Keratinocyte (primary cell): Measurements from ENCODE around the gene GZF1. TPM values are rescaled to one million over a fixed set of nuclear protein-coding genes. Genes with fewer than 3 reads are reported as not detected.

Experiments used
- DNase-seq: peaks from one replicate; pipeline ENCODE4 v3.0.0-alpha.2; 2011; ENCODE audit warnings: low read depth, missing footprints, low spot score
- FAIRE-seq: peaks from 2 replicates; lab custom pipeline; 2011; peaks lifted over from hg19 to GRCh38; lab: Jason Lieb, UNC
- H2AFZ ChIP-seq: 2 replicates; pipeline ENCODE4 v1.6.0; 2012; ENCODE audit warnings: low read length, control low read depth, inconsistent platforms; ENCODE audit not compliant: control insufficient read depth
- H3K27ac ChIP-seq: 2 replicates; pipeline ENCODE4 v1.5.1; 2011; ENCODE audit warnings: low read length; ENCODE audit not compliant: control insufficient read depth, insufficient read depth
- H3K27me3 ChIP-seq: 3 replicates; pipeline ENCODE4 v1.6.0; 2011; ENCODE audit warnings: low read length; ENCODE audit not compliant: control insufficient read depth, insufficient read depth; ENCODE audit errors: extremely low read depth
- H3K36me3 ChIP-seq, 2 experiments: 2 replicates in 1 of 2; 3 replicates in 1 of 2; pipeline ENCODE4 v1.5.1; 2011; ENCODE audit warnings: low read length in 2 of 2, mild to moderate bottlenecking in 1 of 2; ENCODE audit not compliant: control insufficient read depth in 2 of 2, insufficient read depth in 2 of 2; ENCODE audit errors: extremely low read depth in 1 of 2
- H3K4me1 ChIP-seq: 3 replicates; pipeline ENCODE4 v1.5.1; 2011; ENCODE audit warnings: low read length; ENCODE audit not compliant: control insufficient read depth, insufficient read depth; ENCODE audit errors: extremely low read depth
- H3K4me2 ChIP-seq: 3 replicates; pipeline ENCODE4 v1.6.0; 2011; ENCODE audit warnings: low read depth, low read length; ENCODE audit not compliant: control insufficient read depth, insufficient read depth; ENCODE audit errors: extremely low read depth
- H3K4me3 ChIP-seq, 3 experiments: fragments of 200-600 bp in 1 of 3; sonication (generic) in 1 of 3; 2 replicates in 2 of 3; 3 replicates in 1 of 3; pipeline ENCODE4 v1.5.1; 2011 to 2016; ENCODE audit warnings: low read length in 3 of 3, mild to moderate bottlenecking in 3 of 3, control low read depth in 2 of 3, inconsistent platforms in 1 of 3, low read depth in 1 of 3, mixed read lengths in 1 of 3, mixed run types in 1 of 3, moderate library complexity in 1 of 3; ENCODE audit not compliant: control insufficient read depth in 2 of 3, insufficient read depth in 2 of 3; ENCODE audit errors: extremely low read depth in 1 of 3
- H3K79me2 ChIP-seq: 2 replicates; pipeline ENCODE4 v1.6.0; 2012; ENCODE audit warnings: low read length; ENCODE audit not compliant: control insufficient read depth, insufficient read depth
- H3K9ac ChIP-seq: 3 replicates; pipeline ENCODE4 v1.6.0; 2011; ENCODE audit warnings: low read length; ENCODE audit not compliant: control insufficient read depth, insufficient read depth; ENCODE audit errors: extremely low read depth
- H3K9me1 ChIP-seq: 3 replicates; pipeline ENCODE4 v1.6.0; 2011; ENCODE audit warnings: low read length; ENCODE audit not compliant: control insufficient read depth, insufficient read depth; ENCODE audit errors: extremely low read depth
- H3K9me3 ChIP-seq: 2 replicates; pipeline ENCODE4 v1.5.1; 2012; ENCODE audit warnings: low read depth, low read length; ENCODE audit not compliant: control insufficient read depth
- H4K20me1 ChIP-seq: 3 replicates; pipeline ENCODE4 v1.6.0; 2011; ENCODE audit warnings: low read length; ENCODE audit not compliant: control insufficient read depth, insufficient read depth; ENCODE audit errors: extremely low read depth
- CTCF ChIP-seq, 3 experiments: IDR thresholded peaks in 1 of 3; conservative IDR thresholded peaks in 1 of 3; optimal IDR thresholded peaks in 1 of 3; 2 replicates in 2 of 3; 3 replicates in 1 of 3; pipeline versions ENCODE3 to v1.5.1; 2011; ENCODE audit warnings: low read length in 3 of 3, mild to moderate bottlenecking in 3 of 3, moderate library complexity in 2 of 3, control low read depth in 1 of 3, inconsistent platforms in 1 of 3; ENCODE audit not compliant: insufficient read depth in 2 of 3; ENCODE audit errors: extremely low read depth in 1 of 3
- EZH2 ChIP-seq: IDR thresholded peaks from one replicate; pipeline ENCODE4 v1.6.1; 2012; ENCODE audit warnings: inconsistent platforms, mild to moderate bottlenecking, low read length, moderate library complexity
- dilution Hi-C: fragments of 300-500 bp; cut with MboI; formaldehyde crosslinking; loops from one replicate; pipeline ENCODE4 v1.7.0; 2020; ENCODE audit warnings: low sequenced_read_pairs; ENCODE audit not compliant: extremely low pct_ligation_motif_present
- polyA plus RNA-seq, 5 experiments: library from polyadenylated mRNA; depleted of rRNA in 3 of 5; stranded (reverse) in 3 of 5; stranded (forward) in 1 of 5; unstranded in 1 of 5; fragments of >200 nt; gene quantifications; 1 replicate in 1 of 5; 2 replicates in 3 of 5; 3 replicates in 1 of 5; pipeline versions ENCODE4 v1.2.1 to v1.2.3, GENCODE V29; 2011 to 2012; ENCODE audit warnings: missing spikeins in 2 of 5, low read depth in 1 of 5, low replicate concordance in 1 of 5

Gene GZF1
- polyA plus RNA-seq, 1 donor (not counting 4 experiments of a cell fraction or from before 2014, with no cell fraction given), result 11.7 TPM

- peak; percentile 48 for FAIRE-seq
- Histone ChIP-seq H4K20me1 (no peaks in the 10 kb centered on the region), H3K79me2 (peaks cover 58% of the 10 kb centered on the region), H3K27ac (peak overlapping the region; percentile 76), H3K27me3 (no peaks in the 10 kb centered on the region), H3K4me3 (peak overlapping the region; percentile 79 to 97 (median 83)), H3K4me1 (peaks cover 16% of the 10 kb centered on the region), H3K9me3 (no peaks in the 10 kb centered on the region), H3K36me3 (no peaks in the 10 kb centered on the region), H3K4me2 (peak overlapping the region; percentile 96), H3K9ac (peak overlapping the region; percentile 92), H2AFZ (peak overlapping the region; percentile 49), H3K9me1 (no peaks in the 10 kb centered on the region)
- DNase-seq, result no peak
- TF ChIP-seq CTCF (optimal IDR thresholded peaks at IDR 0.05 in 1 of 3, IDR thresholded peaks at IDR 0.05 in 1 of 3, conservative IDR thresholded peaks at IDR 0.05 in 1 of 3; ENCODE audit: extremely low read depth in 1 of 3, insufficient read depth in 2 of 3, low read length in 3 of 3) (no peak), EZH2 (no peak)
- dilution Hi-C loops, result loop anchor here (25.0 kb wide), 1 partner anchor 193 kb away; the partner anchor contains the start of gene CST9
Observed at GRCh38 chr20:23419657-23419994, 57.6 kb downstream of the GZF1 start.

- H3K36me3 ChIP-seq, result no peaks in the 10 kb centered on the region
- peak overlapping the region; percentile 96 for H3K4me2 ChIP-seq
- dilution Hi-C loops, result loop anchor here (25.0 kb wide), 1 partner anchor 192 kb away; the partner anchor contains the start of gene CST9
- DNase-seq (no peak), FAIRE-seq (no peak)
- TF ChIP-seq CTCF (optimal IDR thresholded peaks at IDR 0.05 in 1 of 3, IDR thresholded peaks at IDR 0.05 in 1 of 3, conservative IDR thresholded peaks at IDR 0.05 in 1 of 3; ENCODE audit: extremely low read depth in 1 of 3, insufficient read depth in 2 of 3, low read length in 3 of 3) (no peak), EZH2 (no peak)
- peak overlapping the region; percentile 76 for H3K27ac ChIP-seq
- peak overlapping the region; percentile 49 for H2AFZ ChIP-seq
- H3K27me3 ChIP-seq, result no peaks in the 10 kb centered on the region
- no peaks in the 10 kb centered on the region for H3K9me1 ChIP-seq
- peak overlapping the region; percentile 79 to 97 (median 83) for H3K4me3 ChIP-seq
- peaks cover 16% of the 10 kb centered on the region for H3K4me1 ChIP-seq
- peak overlapping the region; percentile 92 for H3K9ac ChIP-seq
- H4K20me1 ChIP-seq, result no peaks in the 10 kb centered on the region
- peaks cover 53% of the 10 kb centered on the region for H3K79me2 ChIP-seq
- no peaks in the 10 kb centered on the region for H3K9me3 ChIP-seq
Observed at GRCh38 chr20:23419995-23420901, 58.3 kb downstream of the GZF1 start.
